Tibial nerve (tissue), 4 donors: ENCODE data around the gene ACOD1. TPM values are rescaled to one million over a fixed set of nuclear protein-coding genes. Genes with fewer than 3 reads are reported as not detected.

Source experiments
- DNase-seq, 2 donors: peaks; one replicate each; pipeline ENCODE4 v3.0.0-alpha.2; 2019; ENCODE audit warnings: low spot score in 2 of 2
- H3K27ac ChIP-seq, 4 donors: fragments of 200-600 bp; sonication (generic) in 3 of 4; one replicate each; pipeline ENCODE4 v1.5.1; 2017 to 2019; ENCODE audit warnings: mild to moderate bottlenecking in 1 of 4
- H3K27me3 ChIP-seq, 2 donors: fragments of 200-600 bp; sonication (generic) in 1 of 2; one replicate each; pipeline versions ENCODE4 v1.5.1 to v1.6.0; 2017 to 2019
- H3K36me3 ChIP-seq, 3 donors: fragments of 200-600 bp; sonication (generic); one replicate each; pipeline ENCODE4 v1.5.1; 2018 to 2019
- H3K4me1 ChIP-seq, 4 donors: fragments of 200-600 bp; sonication (generic) in 3 of 4; one replicate each; pipeline ENCODE4 v1.5.1; 2017 to 2019
- H3K4me3 ChIP-seq, 4 donors: fragments of 200-600 bp; sonication (generic) in 3 of 4; one replicate each; pipeline ENCODE4 v1.5.1; 2017 to 2019; ENCODE audit warnings: mild to moderate bottlenecking in 1 of 4, moderate library complexity in 1 of 4
- H3K9me3 ChIP-seq, 4 donors: fragments of 200-600 bp; sonication (generic) in 3 of 4; one replicate each; pipeline ENCODE4 v1.5.1; 2017 to 2019
- CTCF ChIP-seq, 5 experiments: fragments of 200-600 bp in 3 of 5; fragments of 450-650 bp in 2 of 5; sonication (generic) in 3 of 5; IDR thresholded peaks; one replicate each; pipeline ENCODE4 v1.5.1; 2016 to 2019; ENCODE audit warnings: antibody characterized with exemption in 5 of 5, mild to moderate bottlenecking in 3 of 5, moderate library complexity in 2 of 5
- EP300 ChIP-seq, 2 donors: sonication (generic); formaldehyde crosslinking; IDR thresholded peaks; one replicate each; pipeline ENCODE4 v1.6.1; 2017; ENCODE audit warnings: antibody characterized with exemption in 2 of 2, mild to moderate bottlenecking in 1 of 2
- POLR2A ChIP-seq, 2 donors: fragments of 450-650 bp; IDR thresholded peaks; one replicate each; pipeline ENCODE4 v1.6.1; 2017; ENCODE audit warnings: antibody characterized with exemption in 2 of 2, mild to moderate bottlenecking in 2 of 2, moderate library complexity in 2 of 2
- WGBS, 2 donors: methylation state at CpG; one replicate each; pipeline ENCODE4 v1.1.5; 2018; 5-methylcytosine and 5-hydroxymethylcytosine counted together
- total RNA-seq, 4 donors: library from RNA; depleted of rRNA; stranded (reverse); fragments of >200 nt; gene quantifications; one replicate each; pipeline ENCODE4 v1.1.0, GENCODE V29; 2016

Gene ACOD1
- total RNA-seq, 4 donors from 2014 or later: not detected

- TF ChIP-seq POLR2A (IDR thresholded peaks at IDR 0.05) (no peak), CTCF (IDR thresholded peaks at IDR 0.05) (no peak), EP300 (IDR thresholded peaks at IDR 0.05) (no peak)
- H3K4me3 ChIP-seq: no peak overlapping the region
- no peaks in the 10 kb centered on the region for H3K4me1 ChIP-seq
- no peak for DNase-seq
- H3K9me3 ChIP-seq: peaks cover 0 to 9% (median 4%) of the 10 kb centered on the region in 4 donors
- H3K36me3 ChIP-seq: no peaks in the 10 kb centered on the region
- no peaks in the 10 kb centered on the region for H3K27me3 ChIP-seq
- WGBS, 2 donors: 83 to 85% methylated on average over 5 of the region's 5 CpGs
- H3K27ac ChIP-seq: no peak overlapping the region
These were observed 20.4 kb upstream of the ACOD1 start for GRCh38 chr13:76927955-76928354.

GRCh38 chr13:76928456-76928855, 19.9 kb upstream of the ACOD1 start:
- no peaks in the 10 kb centered on the region for H3K36me3 ChIP-seq
- no peaks in the 10 kb centered on the region for H3K27me3 ChIP-seq
- WGBS, 2 donors: 84 to 86% methylated on average over 3 of the region's 3 CpGs

DNA sequence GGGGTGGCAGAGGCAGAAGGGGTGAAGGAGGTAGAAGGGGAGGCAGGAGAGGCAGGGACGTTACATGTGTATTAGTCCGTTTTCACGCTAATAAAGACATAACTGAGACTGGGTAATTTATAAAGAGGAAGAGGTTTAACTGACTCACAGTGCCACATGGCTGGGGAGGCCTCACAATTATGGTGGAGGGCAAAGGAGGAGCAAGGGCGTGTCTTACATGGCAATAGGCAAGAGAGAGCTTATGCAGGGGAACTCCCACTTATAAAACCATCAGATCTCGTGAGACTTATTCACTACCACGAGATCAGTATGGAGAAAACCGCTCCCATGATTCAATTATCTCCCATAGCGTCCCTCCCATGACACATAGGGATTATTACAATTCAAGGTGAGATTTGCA, 19.0 kb upstream of the ACOD1 start:
- Histone ChIP-seq H3K36me3 (no peaks in the 10 kb centered on the region), H3K27ac (no peak overlapping the region), H3K4me1 (no peaks in the 10 kb centered on the region), H3K4me3 (no peak overlapping the region), H3K27me3 (no peaks in the 10 kb centered on the region), H3K9me3 (peaks cover 0 to 9% (median 4%) of the 10 kb centered on the region in 4 donors)
- TF ChIP-seq POLR2A (IDR thresholded peaks at IDR 0.05): no peak
- no peak for TF ChIP-seq CTCF (IDR thresholded peaks at IDR 0.05)
- no peak for TF ChIP-seq EP300 (IDR thresholded peaks at IDR 0.05)
- 90% methylated on average over 8 of the region's 8 CpGs for WGBS, 2 donors
- no peak for DNase-seq

More at GRCh38 chr13:76928456-76928855, 19.9 kb upstream of the ACOD1 start:
- TF ChIP-seq CTCF (IDR thresholded peaks at IDR 0.05): no peak
- TF ChIP-seq EP300 (IDR thresholded peaks at IDR 0.05): no peak
- TF ChIP-seq POLR2A (IDR thresholded peaks at IDR 0.05): no peak
- Histone ChIP-seq H3K4me3 (no peak overlapping the region), H3K27ac (no peak overlapping the region), H3K9me3 (peaks cover 0 to 9% (median 4%) of the 10 kb centered on the region in 4 donors), H3K4me1 (no peaks in the 10 kb centered on the region)
- DNase-seq: no peak

GRCh38 chr13:76929851-76930374, 18.4 kb upstream of the ACOD1 start:
- Histone ChIP-seq H3K27me3 (no peaks in the 10 kb centered on the region), H3K9me3 (peaks cover 0 to 9% (median 4%) of the 10 kb centered on the region in 4 donors), H3K36me3 (no peaks in the 10 kb centered on the region), H3K27ac (no peak overlapping the region), H3K4me3 (no peak overlapping the region), H3K4me1 (no peaks in the 10 kb centered on the region)
- whole genome bisulfite sequencing, 2 donors: 56 to 57% methylated on average over 2 of the region's 2 CpGs
- no peak for TF ChIP-seq EP300 (IDR thresholded peaks at IDR 0.05)
- no peak for TF ChIP-seq POLR2A (IDR thresholded peaks at IDR 0.05)
- no peak for TF ChIP-seq CTCF (IDR thresholded peaks at IDR 0.05)
- DNase-seq: no peak

- DNase-seq: no peak
- no peak overlapping the region for H3K27ac ChIP-seq
- peaks cover 0 to 14% (median 4%) of the 10 kb centered on the region in 4 donors for H3K9me3 ChIP-seq
- TF ChIP-seq EP300 (IDR thresholded peaks at IDR 0.05) (no peak), CTCF (IDR thresholded peaks at IDR 0.05) (no peak), POLR2A (IDR thresholded peaks at IDR 0.05) (no peak)
- no peak overlapping the region for H3K4me3 ChIP-seq
- 70 to 76% methylated on average over 4 of the region's 4 CpGs for WGBS, 2 donors
- no peaks in the 10 kb centered on the region for H3K27me3 ChIP-seq
- H3K36me3 ChIP-seq: no peaks in the 10 kb centered on the region
- no peaks in the 10 kb centered on the region for H3K4me1 ChIP-seq
These were observed 16.2 kb upstream of the ACOD1 start for GRCh38 chr13:76932076-76932475.
